NK-92 (cell line): ENCODE results near the gene CNTNAP5.

Experiments used
- DNase-seq: peaks from one replicate; lab custom pipeline; 2025; ENCODE audit not compliant: unreplicated experiment; lab: John Stamatoyannopoulos, UW

The CNTNAP5 gene

GRCh38 chr2:124666976-124667375, 641.9 kb downstream of the CNTNAP5 start:
- no peak for DNase-seq

GRCh38 chr2:124668161-124668560, 643.1 kb downstream of the CNTNAP5 start:
- DNase-seq = no peak

- no peak for DNase-seq
Observed at GRCh38 chr2:124670187-124670586, 645.1 kb downstream of the CNTNAP5 start.

GRCh38 chr2:124678043-124678442, 653.0 kb downstream of the CNTNAP5 start:
- DNase-seq = no peak

GRCh38 chr2:124683536-124684428, 658.7 kb downstream of the CNTNAP5 start:
- no peak for DNase-seq

- no peak for DNase-seq
Observed at GRCh38 chr2:124689348-124689747, 664.3 kb downstream of the CNTNAP5 start.

GRCh38 chr2:124692216-124692615, 667.1 kb downstream of the CNTNAP5 start:
- DNase-seq = no peak

- DNase-seq = no peak
Observed at GRCh38 chr2:124692707-124693106, 667.6 kb downstream of the CNTNAP5 start.

- no peak for DNase-seq
Observed at GRCh38 chr2:124693156-124693555, 668.1 kb downstream of the CNTNAP5 start.

- DNase-seq = no peak
Observed at GRCh38 chr2:124698979-124699565, 674.0 kb downstream of the CNTNAP5 start.

- DNase-seq = no peak
Observed at GRCh38 chr2:124702777-124703176, 677.7 kb downstream of the CNTNAP5 start.

GRCh38 chr2:124704071-124704925, 679.2 kb downstream of the CNTNAP5 start:
- no peak for DNase-seq

- no peak for DNase-seq
Observed at GRCh38 chr2:124708661-124709060, 683.6 kb downstream of the CNTNAP5 start.

GRCh38 chr2:124713969-124714368, 688.9 kb downstream of the CNTNAP5 start:
- no peak for DNase-seq

- no peak for DNase-seq
Observed at GRCh38 chr2:124725187-124725586, 700.1 kb downstream of the CNTNAP5 start.

- no peak for DNase-seq
Observed at GRCh38 chr2:124740636-124741035, 715.5 kb downstream of the CNTNAP5 start.

GRCh38 chr2:124753842-124754241, 728.8 kb downstream of the CNTNAP5 start:
- no peak for DNase-seq

GRCh38 chr2:124755386-124755785, 730.3 kb downstream of the CNTNAP5 start:
- DNase-seq = no peak

- no peak for DNase-seq
Observed at GRCh38 chr2:124756048-124756447, 731.0 kb downstream of the CNTNAP5 start.

GRCh38 chr2:124762388-124762787, 737.3 kb downstream of the CNTNAP5 start:
- DNase-seq = no peak

- DNase-seq = no peak
Observed at GRCh38 chr2:124763611-124764010, 738.5 kb downstream of the CNTNAP5 start.

GRCh38 chr2:124774781-124775180, 749.7 kb downstream of the CNTNAP5 start:
- DNase-seq = no peak
